ENCODE measurements around the gene SCAF4. TPM values are rescaled to one million over a fixed set of nuclear protein-coding genes. Genes with fewer than 3 reads are reported as not detected.
"Not testable (repeated sequence)": the region's sequence is repeated elsewhere in the genome, so short reads cannot be mapped to it uniquely, and the experiment has no call there.

The SCAF4 gene
- total RNA-seq, 1 donor from 2014 or later = 51.9 TPM

DNA sequence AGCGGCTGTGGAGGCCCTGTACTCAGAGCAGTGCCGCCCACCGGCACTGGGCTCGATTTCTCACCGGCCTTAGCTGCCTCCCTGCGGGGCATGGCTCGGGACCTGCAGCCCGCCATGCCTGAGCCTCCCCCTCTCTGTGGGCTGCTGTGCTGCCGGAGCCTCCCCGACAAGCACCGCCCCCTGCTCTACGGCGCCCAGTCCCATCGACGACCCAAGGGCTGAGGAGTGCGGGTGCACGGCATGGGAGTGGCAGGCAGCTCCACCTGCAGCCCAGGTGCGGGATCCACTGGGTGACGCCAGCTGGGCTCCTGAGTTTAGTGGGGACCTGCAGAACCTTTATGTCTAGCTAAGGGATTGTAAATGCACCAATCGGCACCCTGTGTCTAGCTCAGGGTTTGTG is 77.6 kb downstream of the SCAF4 start:
- no peaks in the 10 kb centered on the region for H3K36me3 Mint-ChIP-seq (ENCODE audit: unreplicated experiment)
- peaks cover 12% of the 10 kb centered on the region for H3K9me3 Mint-ChIP-seq (ENCODE audit: unreplicated experiment)
- H3K4me1 Mint-ChIP-seq (ENCODE audit: low read depth, unreplicated experiment) = peaks cover 4% of the 10 kb centered on the region
- TF ChIP-seq, protein P1, sequence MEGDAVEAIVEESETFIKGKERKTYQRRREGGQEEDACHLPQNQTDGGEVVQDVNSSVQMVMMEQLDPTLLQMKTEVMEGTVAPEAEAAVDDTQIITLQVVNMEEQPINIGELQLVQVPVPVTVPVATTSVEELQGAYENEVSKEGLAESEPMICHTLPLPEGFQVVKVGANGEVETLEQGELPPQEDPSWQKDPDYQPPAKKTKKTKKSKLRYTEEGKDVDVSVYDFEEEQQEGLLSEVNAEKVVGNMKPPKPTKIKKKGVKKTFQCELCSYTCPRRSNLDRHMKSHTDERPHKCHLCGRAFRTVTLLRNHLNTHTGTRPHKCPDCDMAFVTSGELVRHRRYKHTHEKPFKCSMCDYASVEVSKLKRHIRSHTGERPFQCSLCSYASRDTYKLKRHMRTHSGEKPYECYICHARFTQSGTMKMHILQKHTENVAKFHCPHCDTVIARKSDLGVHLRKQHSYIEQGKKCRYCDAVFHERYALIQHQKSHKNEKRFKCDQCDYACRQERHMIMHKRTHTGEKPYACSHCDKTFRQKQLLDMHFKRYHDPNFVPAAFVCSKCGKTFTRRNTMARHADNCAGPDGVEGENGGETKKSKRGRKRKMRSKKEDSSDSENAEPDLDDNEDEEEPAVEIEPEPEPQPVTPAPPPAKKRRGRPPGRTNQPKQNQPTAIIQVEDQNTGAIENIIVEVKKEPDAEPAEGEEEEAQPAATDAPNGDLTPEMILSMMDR (IDR thresholded peaks at IDR 0.05; ENCODE audit: partially characterized antibody, unreplicated experiment) = no peak
- no peak overlapping the region for H3K4me3 Mint-ChIP-seq (ENCODE audit: unreplicated experiment)
- no peak overlapping the region for H3K27ac Mint-ChIP-seq (ENCODE audit: unreplicated experiment)
- DNase-seq = no peak
- H3K27me3 Mint-ChIP-seq (ENCODE audit: unreplicated experiment) = peaks cover 5% of the 10 kb centered on the region

DNA sequence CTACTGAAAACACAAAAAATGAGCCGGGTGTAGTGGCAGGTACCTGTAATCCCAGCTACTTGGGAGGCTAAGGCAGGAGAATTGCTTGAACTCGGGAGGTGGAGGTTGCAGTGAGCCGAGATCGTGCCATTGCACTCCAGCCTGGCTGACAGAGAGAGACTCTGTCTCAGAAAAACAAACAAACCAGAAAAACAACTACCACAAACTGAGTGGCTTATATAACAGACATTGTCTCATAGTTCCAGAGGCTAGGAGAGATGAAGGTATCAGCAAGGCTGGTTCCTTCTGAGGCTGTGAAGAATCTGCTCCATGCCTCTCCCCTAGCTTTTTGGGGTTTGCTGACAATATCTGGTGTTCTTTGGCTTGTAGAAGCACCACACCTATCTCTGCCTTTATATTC is 80.4 kb downstream of the SCAF4 start:
- not testable (repeated sequence) for H3K4me1 Mint-ChIP-seq (ENCODE audit: low read depth, unreplicated experiment); H3K9me3 Mint-ChIP-seq (ENCODE audit: unreplicated experiment); H3K27ac Mint-ChIP-seq (ENCODE audit: unreplicated experiment); DNase-seq; H3K4me3 Mint-ChIP-seq (ENCODE audit: unreplicated experiment); H3K36me3 Mint-ChIP-seq (ENCODE audit: unreplicated experiment); H3K27me3 Mint-ChIP-seq (ENCODE audit: unreplicated experiment)

DNA sequence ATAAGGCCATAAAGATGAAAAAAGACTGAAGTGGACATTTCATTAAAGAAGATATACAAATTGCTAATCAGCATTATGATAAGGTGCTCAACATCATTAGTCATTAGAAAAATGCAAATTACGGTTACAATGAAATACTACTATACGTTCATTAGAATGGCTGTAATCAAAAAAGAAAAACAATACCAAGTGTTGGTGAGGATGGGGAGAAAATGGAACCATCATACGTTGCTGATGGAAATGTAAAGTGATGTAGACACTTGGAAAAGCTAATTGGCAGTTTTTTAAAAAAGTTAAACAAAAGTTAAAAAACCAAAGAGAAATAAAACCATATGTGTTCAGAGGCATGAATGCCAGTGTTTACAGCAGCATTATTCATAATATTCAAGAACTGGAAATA is 81.0 kb downstream of the SCAF4 start:
- Mint-ChIP-seq H3K4me1 (ENCODE audit: low read depth, unreplicated experiment) (no peaks in the 10 kb centered on the region), H3K4me3 (ENCODE audit: unreplicated experiment) (no peak overlapping the region), H3K9me3 (ENCODE audit: unreplicated experiment) (peaks cover 7% of the 10 kb centered on the region), H3K27ac (ENCODE audit: unreplicated experiment) (no peak overlapping the region), H3K36me3 (ENCODE audit: unreplicated experiment) (no peaks in the 10 kb centered on the region), H3K27me3 (ENCODE audit: unreplicated experiment) (peaks cover 3% of the 10 kb centered on the region)
- DNase-seq = no peak
- TF ChIP-seq, protein P1 (IDR thresholded peaks at IDR 0.05; ENCODE audit: partially characterized antibody, unreplicated experiment) = no peak

DNA sequence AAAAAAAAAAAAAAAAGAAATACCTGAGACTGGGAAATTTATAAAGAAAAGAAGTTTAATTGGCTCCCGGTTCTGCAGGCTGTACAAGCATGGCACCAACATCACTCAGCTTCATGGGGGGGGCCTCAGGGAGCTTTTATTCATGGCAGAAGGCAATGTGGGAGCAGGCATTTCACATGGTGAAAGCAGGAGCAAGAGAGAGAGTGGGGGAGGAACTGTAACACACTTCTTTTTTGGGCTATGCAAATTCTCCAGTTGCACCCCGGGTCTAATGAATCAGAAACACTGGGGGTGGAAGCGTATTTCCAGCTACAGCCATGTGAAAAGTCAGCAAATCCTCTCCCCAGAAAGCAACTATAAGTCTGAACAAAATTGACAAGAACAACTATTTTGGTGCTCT is 84.3 kb downstream of the SCAF4 start:
- no peaks in the 10 kb centered on the region for H3K27me3 Mint-ChIP-seq (ENCODE audit: unreplicated experiment)
- DNase-seq = no peak
- TF ChIP-seq, protein P1 (IDR thresholded peaks at IDR 0.05; ENCODE audit: partially characterized antibody, unreplicated experiment) = no peak
- peaks cover 1% of the 10 kb centered on the region for H3K9me3 Mint-ChIP-seq (ENCODE audit: unreplicated experiment)
- no peaks in the 10 kb centered on the region for H3K36me3 Mint-ChIP-seq (ENCODE audit: unreplicated experiment)
- H3K27ac Mint-ChIP-seq (ENCODE audit: unreplicated experiment) = no peak overlapping the region
- H3K4me3 Mint-ChIP-seq (ENCODE audit: unreplicated experiment) = no peak overlapping the region
- H3K4me1 Mint-ChIP-seq (ENCODE audit: low read depth, unreplicated experiment) = no peaks in the 10 kb centered on the region

DNA sequence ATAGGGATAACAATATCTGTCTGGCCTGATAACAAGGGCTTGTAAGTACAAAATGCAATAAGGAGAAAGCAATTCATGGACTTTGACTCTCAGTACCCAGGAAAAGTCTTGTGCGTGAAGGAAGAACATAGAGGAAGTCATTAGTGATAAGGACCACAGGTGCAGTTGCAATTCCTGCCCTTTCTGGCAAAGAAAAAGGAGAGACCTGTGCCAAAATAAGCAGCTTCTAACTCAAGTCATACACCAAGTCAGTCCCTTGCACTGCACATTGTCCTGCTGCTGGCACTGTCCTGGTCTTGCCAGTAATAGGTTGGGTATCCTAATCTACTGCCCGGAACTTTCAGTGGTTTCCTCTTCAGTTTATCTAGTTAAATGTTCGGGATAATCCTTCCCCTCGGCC is 87.3 kb downstream of the SCAF4 start:
- peaks cover 2% of the 10 kb centered on the region for H3K36me3 Mint-ChIP-seq (ENCODE audit: unreplicated experiment)
- peaks cover 2% of the 10 kb centered on the region for H3K27me3 Mint-ChIP-seq (ENCODE audit: unreplicated experiment)
- H3K4me3 Mint-ChIP-seq (ENCODE audit: unreplicated experiment) = no peak overlapping the region
- no peak overlapping the region for H3K27ac Mint-ChIP-seq (ENCODE audit: unreplicated experiment)
- TF ChIP-seq, protein P1 (IDR thresholded peaks at IDR 0.05; ENCODE audit: partially characterized antibody, unreplicated experiment) = no peak
- H3K4me1 Mint-ChIP-seq (ENCODE audit: low read depth, unreplicated experiment) = no peaks in the 10 kb centered on the region
- H3K9me3 Mint-ChIP-seq (ENCODE audit: unreplicated experiment) = peaks cover 7% of the 10 kb centered on the region
- no peak for DNase-seq

All from glutamatergic neuron (in vitro differentiated cells).